H1 (cell line): Measurements from ENCODE around the gene SYNDIG1. TPM values are rescaled to one million over a fixed set of nuclear protein-coding genes. Genes with fewer than 3 reads are reported as not detected.
A peak's percentile ranks its signal among the peaks of the same experiment; 100 is the strongest.

Experiments used
- CTCF ChIA-PET: fragments of 300-600 bp; sonication (Branson Sonifier 250); formaldehyde crosslinking; loops from one replicate; lab custom pipeline; 2021; ENCODE audit not compliant: partially characterized antibody; lab: Charles Lee
- POLR2A ChIA-PET: fragments of 300-600 bp; sonication (Branson Sonifier 250); formaldehyde crosslinking; loops from one replicate; lab custom pipeline; 2021; ENCODE audit warnings: inconsistent platforms; ENCODE audit not compliant: partially characterized antibody; lab: Charles Lee
- DNase-seq, 2 experiments: peaks; one replicate each; pipeline versions ENCODE4 v3.0.0 to v3.0.0-alpha.2; 2010 to 2022; ENCODE audit warnings: low spot score in 2 of 2, low read depth in 1 of 2, mixed read lengths in 1 of 2
- FAIRE-seq: peaks from 2 replicates; lab custom pipeline; 2011; peaks lifted over from hg19 to GRCh38; lab: Jason Lieb, UNC
- H2AFZ ChIP-seq: 2 replicates; pipeline ENCODE4 v1.8.1; 2012; ENCODE audit warnings: low read length, inconsistent platforms
- H2AK5ac ChIP-seq: 2 replicates; pipeline ENCODE4 v1.6.1; 2013; ENCODE audit warnings: low read depth, low read length
- H2BK120ac ChIP-seq: replicated peaks from 2 replicates; pipeline ENCODE3; 2013; ENCODE audit warnings: low read depth, low read length, inconsistent platforms
- H2BK12ac ChIP-seq: 2 replicates; pipeline ENCODE4 v1.6.1; 2013; ENCODE audit warnings: low read depth, low read length
- H2BK15ac ChIP-seq: 2 replicates; pipeline ENCODE4 v1.6.1; 2013; ENCODE audit warnings: low read length
- H2BK20ac ChIP-seq: 2 replicates; pipeline ENCODE4 v1.6.1; 2013; ENCODE audit warnings: low read length
- H2BK5ac ChIP-seq: 2 replicates; pipeline ENCODE4 v1.6.1; 2013; ENCODE audit warnings: low read depth, low read length
- H3K14ac ChIP-seq: 2 replicates; pipeline ENCODE4 v1.6.1; 2013; ENCODE audit warnings: inconsistent platforms; ENCODE audit not compliant: insufficient read length
- H3K18ac ChIP-seq: 2 replicates; pipeline ENCODE4 v1.6.1; 2013; ENCODE audit warnings: low read length; ENCODE audit errors: extremely low read depth
- H3K23ac ChIP-seq: 2 replicates; pipeline ENCODE4 v1.6.1; 2013; ENCODE audit warnings: inconsistent platforms; ENCODE audit not compliant: insufficient read length
- H3K23me2 ChIP-seq: 2 replicates; pipeline ENCODE4 v1.6.1; 2013; ENCODE audit warnings: low read depth, low read length
- H3K27ac ChIP-seq: 2 replicates; pipeline ENCODE4 v1.6.1; 2011; ENCODE audit warnings: low read depth, low read length, inconsistent platforms
- H3K27me3 ChIP-seq, 4 experiments: replicated peaks in 1 of 4; 1 replicate in 1 of 4; 2 replicates in 3 of 4; pipeline versions ENCODE4 v1.6.1 to v1.8.1; 2011 to 2013; ENCODE audit warnings: low read length in 3 of 4, mild to moderate bottlenecking in 3 of 4, inconsistent platforms in 2 of 4, mixed read lengths in 2 of 4, moderate library complexity in 1 of 4; ENCODE audit not compliant: control insufficient read depth in 3 of 4, insufficient read depth in 3 of 4; ENCODE audit errors: extremely low read depth in 1 of 4
- H3K36me3 ChIP-seq, 4 experiments: 2 replicates each; pipeline versions ENCODE4 v1.6.1 to v1.8.1; 2011 to 2013; ENCODE audit warnings: mild to moderate bottlenecking in 4 of 4, low read length in 3 of 4, moderate library complexity in 2 of 4, control low read depth in 1 of 4, inconsistent platforms in 1 of 4; ENCODE audit not compliant: insufficient read depth in 4 of 4, control insufficient read depth in 2 of 4
- H3K4ac ChIP-seq: replicated peaks from 2 replicates; pipeline ENCODE3; 2013; ENCODE audit warnings: low read length, low read depth, mixed read lengths, inconsistent platforms; ENCODE audit not compliant: insufficient read length
- H3K4me1 ChIP-seq, 4 experiments: replicated peaks in 1 of 4; 1 replicate in 1 of 4; 2 replicates in 3 of 4; pipeline versions ENCODE4 v1.6.1 to v1.8.1; 2011 to 2013; ENCODE audit warnings: low read length in 3 of 4, inconsistent platforms in 2 of 4, mixed read lengths in 1 of 4; ENCODE audit not compliant: insufficient read depth in 4 of 4, control insufficient read depth in 3 of 4
- H3K4me2 ChIP-seq, 2 experiments: 2 replicates each; pipeline versions ENCODE4 v1.6.1 to v1.8.1; 2011 to 2013; ENCODE audit warnings: low read depth in 2 of 2, low read length in 2 of 2, control low read depth in 1 of 2, inconsistent platforms in 1 of 2, mild to moderate bottlenecking in 1 of 2; ENCODE audit not compliant: insufficient read depth in 1 of 2
- H3K4me3 ChIP-seq, 4 experiments: fragments of 200-600, 300-600 bp in 1 of 4; sonication (generic), shearing (Covaris generic), sonication (Bioruptor Twin) in 1 of 4; 2 replicates each; pipeline versions ENCODE4 v1.5.1 to v1.8.1; 2011 to 2016; ENCODE audit warnings: low read length in 4 of 4, low read depth in 3 of 4, control low read depth in 2 of 4, inconsistent platforms in 2 of 4, mild to moderate bottlenecking in 2 of 4, mixed read lengths in 1 of 4, moderate library complexity in 1 of 4; ENCODE audit not compliant: insufficient read depth in 2 of 4; ENCODE audit errors: extremely low read depth in 1 of 4
- H3K56ac ChIP-seq: replicated peaks from 2 replicates; pipeline ENCODE3; 2013; ENCODE audit warnings: low read depth, mild to moderate bottlenecking, mixed read lengths, low read length, inconsistent platforms; ENCODE audit not compliant: insufficient read length
- H3K79me1 ChIP-seq: 2 replicates; pipeline ENCODE4 v1.6.1; 2013; ENCODE audit warnings: low read depth, low read length, control low read depth
- H3K79me2 ChIP-seq, 2 experiments: 2 replicates each; pipeline versions ENCODE4 v1.6.1 to v1.8.1; 2012 to 2013; ENCODE audit warnings: low read length in 2 of 2, mild to moderate bottlenecking in 2 of 2, inconsistent platforms in 1 of 2; ENCODE audit not compliant: insufficient read depth in 2 of 2, control insufficient read depth in 1 of 2
- H3K9ac ChIP-seq, 4 experiments: replicated peaks in 1 of 4; 1 replicate in 1 of 4; 2 replicates in 3 of 4; pipeline versions ENCODE4 v1.6.1 to v1.8.1; 2011 to 2013; ENCODE audit warnings: low read depth in 3 of 4, low read length in 3 of 4, control low read depth in 2 of 4, mild to moderate bottlenecking in 2 of 4, moderate library complexity in 2 of 4, inconsistent platforms in 1 of 4; ENCODE audit errors: extremely low read depth in 1 of 4
- H3K9me3 ChIP-seq, 2 experiments: 2 replicates each; pipeline versions ENCODE4 v1.6.1 to v1.8.1; 2012 to 2013; ENCODE audit warnings: mild to moderate bottlenecking in 2 of 2, moderate library complexity in 2 of 2, control low read depth in 1 of 2, inconsistent platforms in 1 of 2, low read depth in 1 of 2, low read length in 1 of 2, mixed read lengths in 1 of 2; ENCODE audit not compliant: insufficient read depth in 2 of 2
- H4K20me1 ChIP-seq, 2 experiments: replicated peaks in 1 of 2; 2 replicates each; pipeline versions ENCODE3 to v1.8.1; 2011 to 2013; ENCODE audit warnings: inconsistent platforms in 2 of 2, low read length in 2 of 2, mild to moderate bottlenecking in 1 of 2; ENCODE audit not compliant: insufficient read depth in 2 of 2, control insufficient read depth in 1 of 2
- H4K5ac ChIP-seq: 2 replicates; pipeline ENCODE4 v1.6.1; 2013; ENCODE audit warnings: low read length, low read depth, mixed read lengths, inconsistent platforms; ENCODE audit not compliant: insufficient read length
- H4K8ac ChIP-seq: 2 replicates; pipeline ENCODE4 v1.8.0; 2013; ENCODE audit warnings: mild to moderate bottlenecking, moderate library complexity, low read length, inconsistent platforms; ENCODE audit not compliant: insufficient read depth; ENCODE audit errors: extremely low read depth
- H4K91ac ChIP-seq: replicated peaks from 2 replicates; pipeline ENCODE3; 2013; ENCODE audit warnings: low read length, mixed read lengths, inconsistent platforms; ENCODE audit not compliant: insufficient read length
- CEBPB ChIP-seq: IDR thresholded peaks from 2 replicates; pipeline ENCODE4 v1.6.1; 2012; ENCODE audit warnings: low read depth, low read length
- CHD2 ChIP-seq: IDR thresholded peaks from 2 replicates; pipeline ENCODE4 v1.6.1; 2012; ENCODE audit warnings: low read length, improper control_type of control experiment
- CTCF ChIP-seq, 3 experiments: IDR thresholded peaks; 1 replicate in 2 of 3; 2 replicates in 1 of 3; pipeline versions ENCODE4 v1.5.1 to v1.6.1; 2011; ENCODE audit warnings: low read length in 3 of 3, mild to moderate bottlenecking in 3 of 3, inconsistent platforms in 2 of 3, low read depth in 1 of 3, moderate library complexity in 1 of 3; ENCODE audit not compliant: insufficient read depth in 1 of 3; ENCODE audit errors: control extremely low read depth in 1 of 3
- GTF2F1 ChIP-seq: IDR thresholded peaks from 2 replicates; pipeline ENCODE4 v1.6.1; 2012; ENCODE audit warnings: low read depth, low read length, improper control_type of control experiment, borderline replicate concordance
- MAX ChIP-seq: IDR thresholded peaks from 2 replicates; pipeline ENCODE4 v1.6.1; 2012; ENCODE audit warnings: inconsistent platforms
- POU5F1 ChIP-seq: IDR thresholded peaks from 2 replicates; pipeline ENCODE4 v1.6.1; 2011; ENCODE audit warnings: low read depth, mild to moderate bottlenecking, low read length, moderate library complexity
- SAP30 ChIP-seq: fragments of 300-600 bp; sonication (generic); IDR thresholded peaks from 2 replicates; pipeline ENCODE4 v1.7.1; 2012; ENCODE audit warnings: low read length, moderate library complexity, mild to moderate bottlenecking, inconsistent platforms; ENCODE audit not compliant: insufficient read depth, insufficient replicate concordance
- SIN3A ChIP-seq, 2 experiments: IDR thresholded peaks in 1 of 2; conservative IDR thresholded peaks in 1 of 2; 2 replicates each; pipeline ENCODE4 v1.6.1; 2011 to 2012; ENCODE audit warnings: low read length in 2 of 2, improper control_type of control experiment in 1 of 2, low read depth in 1 of 2, mild to moderate bottlenecking in 1 of 2
- SP1 ChIP-seq: IDR thresholded peaks from 2 replicates; pipeline ENCODE4 v1.6.1; 2011; ENCODE audit warnings: low read depth, low read length
- TCF12 ChIP-seq: IDR thresholded peaks from 2 replicates; pipeline ENCODE4 v1.6.1; 2011; ENCODE audit warnings: low read depth, mild to moderate bottlenecking, low read length
- WGBS, 2 experiments: shearing (Covaris generic) in 1 of 2; methylation state at CpG; one replicate each; pipeline versions ENCODE4 v1.1.6 to v1.1.7; 2013 to 2015; ENCODE audit warnings: low lambda C conversion rate in 2 of 2, mixed read lengths in 2 of 2, inconsistent platforms in 1 of 2, low coverage in 1 of 2, missing lambda C conversion rate in 1 of 2; ENCODE audit not compliant: insufficient replicate concordance in 2 of 2, insufficient coverage in 1 of 2, insufficient read length in 1 of 2; ENCODE audit errors: extremely low coverage in 1 of 2, missing lambda C conversion rate in 1 of 2; 5-methylcytosine and 5-hydroxymethylcytosine counted together
- polyA plus RNA-seq, 7 experiments: library from polyadenylated mRNA; depleted of rRNA in 3 of 7; stranded (reverse) in 5 of 7; unstranded in 2 of 7; fragments of >200 nt in 5 of 7; fragments of 200-250 nt in 2 of 7; gene quantifications; 1 replicate in 5 of 7; 2 replicates in 1 of 7; 4 replicates in 1 of 7; pipeline versions ENCODE4 v1.2.1 to v1.2.3, GENCODE V29; 2011 to 2013; ENCODE audit warnings: missing spikeins in 2 of 7, mixed read lengths in 2 of 7
- total RNA-seq: library from RNA; stranded (reverse); fragmentation: NEBNext Ultra II Directional; extraction: Animal tissue kit (Norgen Biotek cat#: 25700); gene quantifications from 2 replicates; pipeline ENCODE4 v1.2.1, GENCODE V29; 2021

SYNDIG1 gene
- total and polyA plus RNA-seq, 2 of the 8 experiments (the other 6 are each of a cell fraction or from before 2014, with no cell fraction given) = 6.5 to 7.8 TPM

GRCh38 chr20:24448170-24448569 lies 21.3 kb upstream of the SYNDIG1 start:
- Histone ChIP-seq H4K91ac (no peak overlapping the region), H3K18ac (no peak overlapping the region), H3K4me1 (peaks cover 8 to 24% (median 16%) of the 10 kb centered on the region in 4 experiments; a peak in 6 of 7 replicates), H3K56ac (no peak overlapping the region), H3K79me2 (no peaks in the 10 kb centered on the region), H3K4ac (no peak overlapping the region), H3K23ac (no peak overlapping the region), H2BK20ac (0 out of 2 replicates have a peak overlapping the region, but pooled peaks have one; percentile 25), H3K4me3 (no peak overlapping the region), H2AK5ac (no peak overlapping the region), H3K79me1 (no peaks in the 10 kb centered on the region), H3K9ac (no peak overlapping the region), H4K5ac (no peak overlapping the region), H3K23me2 (no peaks in the 10 kb centered on the region), H2BK15ac (0 out of 2 replicates have a peak overlapping the region, but pooled peaks have one; percentile 34), H3K27me3 (peaks cover 0 to 5% (median 0%) of the 10 kb centered on the region in 4 experiments; a peak in 2 of 7 replicates), H2AFZ (no peak overlapping the region), H4K20me1 (no peaks in the 10 kb centered on the region), H3K14ac (no peak overlapping the region), H3K4me2 (no peak overlapping the region), H3K27ac (no peak overlapping the region), H4K8ac (no peak overlapping the region; the same call in 1 of the 2 replicates), H3K36me3 (no peaks in the 10 kb centered on the region; a peak in 1 of 8 replicates), H2BK120ac (no peak overlapping the region), H3K9me3 (no peaks in the 10 kb centered on the region), H2BK5ac (no peak overlapping the region), H2BK12ac (peak overlapping the region; percentile 71; the same call in 1 of the 2 replicates)
- WGBS, 2 experiments = 80% methylated on average over 7 of the region's 7 CpGs; no CpG with 5 or more reads in 1 of the 2 experiments
- DNase-seq (no peak), FAIRE-seq (no peak)
- POLR2A ChIA-PET = interaction anchor here (0.6 to 0.7 kb wide), 2 partner anchors 23 to 44 kb away, joined by 3 read pairs; no protein-coding TSS in a partner anchor
- CTCF ChIA-PET = interaction anchor here (1.0 to 2.2 kb wide), 6 partner anchors 9 to 471 kb away, joined by 3 to 13 read pairs (median 3); no protein-coding TSS in a partner anchor
- TF ChIP-seq CTCF (IDR thresholded peaks at IDR 0.05; ENCODE audit: control extremely low read depth in 1 of 3, insufficient read depth in 1 of 3, low read depth in 1 of 3, low read length in 3 of 3) = peak; percentile 33 to 52 (median 50)
- no peak for TF ChIP-seq SP1
- TF ChIP-seq CEBPB = no peak
- no peak for TF ChIP-seq SAP30
- no peak for TF ChIP-seq POU5F1
- TF ChIP-seq SIN3A (conservative IDR thresholded peaks at IDR 0.05 in 1 of 2, IDR thresholded peaks at IDR 0.05 in 1 of 2; ENCODE audit: low read depth in 1 of 2, low read length in 2 of 2) = no peak
- no peak for TF ChIP-seq MAX
- no peak for TF ChIP-seq GTF2F1
- no peak for TF ChIP-seq CHD2
- TF ChIP-seq TCF12 = no peak
